HG03342 (cell line): ENCODE results near the gene LDHA.
"Not testable (repeated sequence)": the region's sequence is repeated elsewhere in the genome, so short reads cannot be mapped to it uniquely, and the experiment has no call there.

ENCODE experiments used
- ATAC-seq: cut with Tn5 transposase; IDR thresholded peaks from one replicate; pipeline ENCODE4 v1.9.1; 2021; ENCODE audit warnings: mild to moderate bottlenecking, moderate library complexity; ENCODE audit not compliant: unreplicated experiment

The LDHA gene

GRCh38 chr11:18393581-18394274, 635 bp upstream of the LDHA start:
- ATAC-seq: no peak

GRCh38 chr11:18394928-18395734, 768 bp downstream of the LDHA start:
- ATAC-seq: no peak

GRCh38 chr11:18395735-18396504, 1.6 kb downstream of the LDHA start:
- peak; percentile 65 for ATAC-seq

- ATAC-seq: no peak
Observed at GRCh38 chr11:18397921-18398320, 3.6 kb downstream of the LDHA start.

GRCh38 chr11:18401077-18401476, 6.7 kb downstream of the LDHA start:
- ATAC-seq: not testable (repeated sequence)

- no peak for ATAC-seq
Observed at GRCh38 chr11:18404062-18404461, 9.7 kb downstream of the LDHA start.

GRCh38 chr11:18407400-18407799, 13.0 kb downstream of the LDHA start:
- not testable (repeated sequence) for ATAC-seq

- no peak for ATAC-seq
Observed at GRCh38 chr11:18408558-18409291, 14.4 kb downstream of the LDHA start.

- ATAC-seq: no peak
Observed at GRCh38 chr11:18416459-18416858, 22.1 kb downstream of the LDHA start.

- ATAC-seq: no peak
Observed at GRCh38 chr11:18419040-18419439, 24.7 kb downstream of the LDHA start.

GRCh38 chr11:18420067-18420466, 25.7 kb downstream of the LDHA start:
- no peak for ATAC-seq

GRCh38 chr11:18427240-18427639, 32.9 kb downstream of the LDHA start:
- no peak for ATAC-seq

GRCh38 chr11:18429332-18429731, 35.0 kb downstream of the LDHA start:
- ATAC-seq: no peak

- ATAC-seq: no peak
Observed at GRCh38 chr11:18438691-18439090, 44.3 kb downstream of the LDHA start.

- ATAC-seq: no peak
Observed at GRCh38 chr11:18449251-18449650, 54.9 kb downstream of the LDHA start.

- no peak for ATAC-seq
Observed at GRCh38 chr11:18452927-18453326, 58.6 kb downstream of the LDHA start.

GRCh38 chr11:18455686-18456372, 61.5 kb downstream of the LDHA start, which contains the start of gene LDHAL6A:
Gene LDHAL6A (plus strand): TSS chr11:18455856. CDS start chr11:18456681, 825 bp downstream.
- ATAC-seq: no peak

- ATAC-seq: no peak
Observed at GRCh38 chr11:18457450-18457849, 63.1 kb downstream of the LDHA start.
